Mucosa of rectum (tissue), 2 donors: Measurements from ENCODE around the gene B9D1.

ENCODE experiments used
- H3K27ac ChIP-seq, 2 donors: one replicate each; pipeline ENCODE4 v1.7.0; 2013; ENCODE audit warnings: inconsistent platforms in 2 of 2, low read depth in 2 of 2, low read length in 2 of 2
- H3K27me3 ChIP-seq, 2 donors: one replicate each; pipeline ENCODE4 v1.7.0; 2013; ENCODE audit warnings: low read length in 2 of 2; ENCODE audit not compliant: control insufficient read depth in 2 of 2, insufficient read depth in 2 of 2
- H3K36me3 ChIP-seq, 2 donors: one replicate each; pipeline ENCODE4 v1.7.0; 2013; ENCODE audit warnings: low read length in 2 of 2; ENCODE audit not compliant: control insufficient read depth in 2 of 2, insufficient read depth in 2 of 2
- H3K4me1 ChIP-seq, 2 donors: one replicate each; pipeline ENCODE4 v1.7.0; 2013; ENCODE audit warnings: low read length in 2 of 2, mild to moderate bottlenecking in 1 of 2; ENCODE audit not compliant: control insufficient read depth in 2 of 2, insufficient read depth in 2 of 2
- H3K4me3 ChIP-seq, 2 donors: one replicate each; pipeline ENCODE4 v1.7.0; 2013; ENCODE audit warnings: low read length in 2 of 2
- H3K9ac ChIP-seq, 2 donors: one replicate each; pipeline ENCODE4 v1.7.0; 2013; ENCODE audit warnings: low read length in 2 of 2, low read depth in 1 of 2, mild to moderate bottlenecking in 1 of 2
- H3K9me3 ChIP-seq, 2 donors: one replicate each; pipeline ENCODE4 v1.7.0; 2013; ENCODE audit warnings: low read length in 2 of 2; ENCODE audit not compliant: control insufficient read depth in 2 of 2
- donor health status: healthy.
- donor health status: Normal muscosa, but diverticular disease.

The B9D1 gene

GRCh38 chr17:19338031-19338990 is 24.2 kb downstream of the B9D1 start:
- no peaks in the 10 kb centered on the region for H3K27me3 ChIP-seq
- H3K4me1 ChIP-seq: no peaks in the 10 kb centered on the region
- no peak overlapping the region for H3K27ac ChIP-seq
- peaks cover 0 to 4% of the 10 kb centered on the region in 2 donors for H3K36me3 ChIP-seq
- no peak overlapping the region for H3K9ac ChIP-seq
- H3K9me3 ChIP-seq: no peaks in the 10 kb centered on the region
- no peak overlapping the region for H3K4me3 ChIP-seq

DNA sequence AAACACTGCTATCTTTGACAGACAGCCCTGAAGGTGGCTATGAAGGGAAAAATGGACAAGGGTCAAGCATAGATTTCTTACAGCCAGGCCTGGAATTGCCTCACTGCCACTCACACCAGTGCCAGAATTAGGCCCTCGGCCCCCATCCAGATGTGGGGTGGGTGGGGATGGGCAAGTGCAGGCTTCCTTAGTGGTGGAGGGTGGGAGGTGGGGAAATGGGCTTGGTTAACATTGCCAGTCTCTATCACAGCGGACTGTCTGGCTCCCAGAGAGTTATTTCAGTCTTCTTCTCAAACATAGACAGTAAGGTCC is 24.9 kb downstream of the B9D1 start:
- Histone ChIP-seq H3K4me1 (no peaks in the 10 kb centered on the region), H3K36me3 (peaks cover 0 to 4% of the 10 kb centered on the region in 2 donors), H3K27me3 (no peaks in the 10 kb centered on the region), H3K27ac (no peak overlapping the region), H3K4me3 (no peak overlapping the region), H3K9ac (no peak overlapping the region), H3K9me3 (no peaks in the 10 kb centered on the region)

DNA sequence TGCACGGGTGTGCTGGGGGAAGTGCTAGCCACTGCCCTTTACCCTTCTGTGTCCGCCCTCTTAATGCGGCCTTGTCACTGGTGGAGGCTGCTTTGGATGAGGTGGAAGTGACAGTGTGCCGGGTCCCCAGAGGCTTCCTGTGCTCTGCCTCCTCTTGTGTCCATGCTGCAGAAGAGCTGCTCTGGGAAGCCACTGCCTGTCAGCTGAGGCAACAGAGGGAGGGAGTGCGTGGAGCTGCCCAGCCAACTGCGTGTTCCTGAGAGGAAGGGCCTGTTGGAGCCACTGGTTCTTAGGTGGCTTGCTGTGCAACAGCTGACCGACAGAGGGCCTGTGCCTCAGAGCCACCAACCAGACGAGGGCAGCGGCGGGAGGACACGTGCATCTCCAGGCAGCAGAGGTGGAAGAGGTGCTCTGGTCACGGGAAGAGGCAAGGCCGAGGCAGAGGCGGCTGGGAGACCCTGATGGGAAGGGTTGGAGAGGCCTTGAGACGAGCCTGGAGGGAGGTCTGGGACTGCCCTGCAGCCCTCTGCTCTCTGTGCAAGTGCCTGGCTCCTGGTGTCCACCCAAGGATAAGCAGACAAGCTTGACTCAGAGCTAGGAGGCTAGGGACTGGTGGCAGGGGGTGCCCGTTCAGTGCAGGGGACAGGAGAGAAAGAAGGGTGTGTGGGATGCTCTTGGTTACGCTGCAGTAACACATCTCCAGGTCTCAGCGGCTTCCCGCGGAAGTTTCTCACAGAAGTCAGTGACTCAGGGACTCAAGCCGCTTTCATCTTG is 25.4 kb downstream of the B9D1 start:
- Histone ChIP-seq H3K9me3 (no peaks in the 10 kb centered on the region), H3K27ac (no peak overlapping the region), H3K4me3 (no peak overlapping the region), H3K4me1 (no peaks in the 10 kb centered on the region), H3K9ac (no peak overlapping the region), H3K27me3 (no peaks in the 10 kb centered on the region), H3K36me3 (peaks cover 0 to 4% of the 10 kb centered on the region in 2 donors)

GRCh38 chr17:19335951-19336631 is 26.4 kb downstream of the B9D1 start:
- H3K4me1 ChIP-seq: no peaks in the 10 kb centered on the region
- H3K36me3 ChIP-seq: peaks cover 0 to 4% of the 10 kb centered on the region in 2 donors
- no peak overlapping the region for H3K27ac ChIP-seq
- no peak overlapping the region for H3K9ac ChIP-seq
- H3K4me3 ChIP-seq: no peak overlapping the region
- no peaks in the 10 kb centered on the region for H3K27me3 ChIP-seq
- H3K9me3 ChIP-seq: no peaks in the 10 kb centered on the region

GRCh38 chr17:19334331-19334730 is 28.2 kb downstream of the B9D1 start:
- H3K4me3 ChIP-seq: no peak overlapping the region
- H3K27ac ChIP-seq: no peak overlapping the region
- H3K27me3 ChIP-seq: no peaks in the 10 kb centered on the region
- peaks cover 0 to 4% of the 10 kb centered on the region in 2 donors for H3K36me3 ChIP-seq
- H3K4me1 ChIP-seq: no peaks in the 10 kb centered on the region
- H3K9me3 ChIP-seq: no peaks in the 10 kb centered on the region
- H3K9ac ChIP-seq: no peak overlapping the region

DNA sequence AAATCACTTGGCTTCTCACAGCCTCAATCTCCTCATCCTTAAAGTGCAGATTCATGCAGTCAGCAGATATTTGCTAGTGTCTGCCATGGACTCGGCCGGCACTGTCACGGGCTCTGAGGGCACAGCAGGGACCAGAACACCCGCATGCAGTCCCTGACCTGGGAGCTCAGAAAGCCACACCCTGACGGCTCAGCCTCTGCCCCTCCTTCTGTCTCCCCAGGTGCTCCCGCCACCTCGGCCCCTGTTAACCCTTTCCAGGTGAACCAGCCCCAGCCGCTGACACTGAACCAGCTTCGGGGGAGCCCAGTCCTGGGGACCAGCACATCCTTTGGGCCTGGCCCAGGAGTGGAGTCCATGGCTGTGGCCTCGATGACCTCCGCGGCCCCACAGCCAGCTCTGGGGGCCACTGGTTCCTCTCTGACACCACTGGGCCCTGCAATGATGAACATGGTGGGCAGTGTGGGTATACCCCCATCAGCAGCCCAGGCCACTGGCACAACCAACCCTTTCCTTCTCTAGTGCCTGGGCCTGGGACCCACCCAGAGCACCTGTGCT is 28.7 kb downstream of the B9D1 start:
- Histone ChIP-seq H3K27ac (no peak overlapping the region), H3K9ac (no peak overlapping the region), H3K36me3 (peaks cover 0 to 4% of the 10 kb centered on the region in 2 donors), H3K4me1 (no peaks in the 10 kb centered on the region), H3K4me3 (no peak overlapping the region), H3K9me3 (no peaks in the 10 kb centered on the region), H3K27me3 (no peaks in the 10 kb centered on the region)

- Histone ChIP-seq H3K4me3 (no peak overlapping the region), H3K4me1 (no peaks in the 10 kb centered on the region), H3K27me3 (no peaks in the 10 kb centered on the region), H3K9ac (no peak overlapping the region), H3K9me3 (no peaks in the 10 kb centered on the region), H3K27ac (no peak overlapping the region), H3K36me3 (peaks cover 0 to 4% of the 10 kb centered on the region in 2 donors)
Measured at GRCh38 chr17:19333132-19333440, 29.4 kb downstream of the B9D1 start.

GRCh38 chr17:19332371-19333131 is 30.0 kb downstream of the B9D1 start:
- H3K9me3 ChIP-seq: no peaks in the 10 kb centered on the region
- H3K9ac ChIP-seq: no peak overlapping the region
- H3K4me3 ChIP-seq: no peak overlapping the region
- peaks cover 0 to 4% of the 10 kb centered on the region in 2 donors for H3K36me3 ChIP-seq
- no peaks in the 10 kb centered on the region for H3K27me3 ChIP-seq
- no peaks in the 10 kb centered on the region for H3K4me1 ChIP-seq
- H3K27ac ChIP-seq: no peak overlapping the region

DNA sequence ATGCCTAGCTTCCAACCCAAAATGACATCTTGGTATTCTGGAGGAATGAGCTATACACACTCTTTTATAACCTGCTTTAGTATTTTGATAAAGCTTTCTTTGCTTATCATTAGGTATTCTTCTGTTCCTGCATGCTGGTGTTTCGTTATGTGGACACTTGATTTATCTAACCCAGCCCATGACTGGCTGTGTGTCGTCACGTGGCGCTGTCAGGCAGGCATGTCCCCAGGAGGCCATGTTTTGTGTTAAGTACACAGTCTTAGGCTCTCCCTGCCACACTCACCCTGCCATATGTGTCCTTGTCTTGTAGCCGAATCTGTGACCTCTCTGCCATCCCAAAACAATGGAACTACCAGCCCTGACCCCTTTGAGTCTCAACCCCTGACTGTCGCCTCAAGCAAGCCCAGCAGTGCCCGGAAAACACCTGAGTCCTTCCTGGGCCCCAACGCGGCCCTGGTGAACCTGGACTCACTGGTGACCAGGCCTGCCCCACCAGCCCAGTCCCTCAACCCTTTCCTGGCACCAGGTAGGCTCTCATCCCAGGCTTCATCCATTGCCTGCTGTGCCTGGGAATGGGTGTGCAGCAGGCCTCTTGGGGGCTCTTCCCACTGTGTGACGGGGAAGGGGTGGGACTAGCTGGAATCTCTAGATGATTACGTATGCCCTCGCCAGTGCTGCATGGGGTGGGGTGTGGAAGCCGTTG is 30.8 kb downstream of the B9D1 start:
- Histone ChIP-seq H3K27ac (no peak overlapping the region), H3K27me3 (no peaks in the 10 kb centered on the region), H3K9me3 (no peaks in the 10 kb centered on the region), H3K36me3 (peaks cover 0 to 4% of the 10 kb centered on the region in 2 donors), H3K4me3 (no peak overlapping the region), H3K9ac (no peak overlapping the region), H3K4me1 (no peaks in the 10 kb centered on the region)
